ENCODE data around the gene FER. TPM values are rescaled to one million over a fixed set of nuclear protein-coding genes. Genes with fewer than 3 reads are reported as not detected.

FER gene
- polyA plus RNA-seq, 1 donor (not counting 4 experiments of a cell fraction or from before 2014, with no cell fraction given), result 17.1 TPM

GRCh38 chr5:109186759-109187158, 439.1 kb downstream of the FER start:
- Histone ChIP-seq H3K4me2 (ENCODE audit: control insufficient read depth, extremely low read depth, insufficient read depth, low read depth, low read length) (no peak overlapping the region), H3K9me3 (ENCODE audit: control insufficient read depth, low read depth, low read length) (no peaks in the 10 kb centered on the region), H4K20me1 (ENCODE audit: control insufficient read depth, extremely low read depth, insufficient read depth, low read length) (no peaks in the 10 kb centered on the region), H3K9ac (ENCODE audit: control insufficient read depth, extremely low read depth, insufficient read depth, low read length) (no peak overlapping the region), H3K79me2 (ENCODE audit: control insufficient read depth, insufficient read depth, low read length) (no peaks in the 10 kb centered on the region), H2AFZ (ENCODE audit: control insufficient read depth, low read length) (no peak overlapping the region), H3K27me3 (ENCODE audit: control insufficient read depth, extremely low read depth, insufficient read depth, low read length) (no peaks in the 10 kb centered on the region), H3K36me3 (ENCODE audit: control insufficient read depth in 2 of 2, extremely low read depth in 1 of 2, insufficient read depth in 2 of 2, low read length in 2 of 2) (peaks cover 0 to 2% of the 10 kb centered on the region in 2 experiments), H3K9me1 (ENCODE audit: control insufficient read depth, extremely low read depth, insufficient read depth, low read length) (no peaks in the 10 kb centered on the region), H3K4me3 (ENCODE audit: control insufficient read depth in 2 of 3, extremely low read depth in 1 of 3, insufficient read depth in 2 of 3, low read depth in 1 of 3, low read length in 3 of 3) (no peak overlapping the region), H3K27ac (ENCODE audit: control insufficient read depth, insufficient read depth, low read length) (no peak overlapping the region), H3K4me1 (ENCODE audit: control insufficient read depth, extremely low read depth, insufficient read depth, low read length) (peaks cover 11% of the 10 kb centered on the region)
- TF ChIP-seq, protein P1, sequence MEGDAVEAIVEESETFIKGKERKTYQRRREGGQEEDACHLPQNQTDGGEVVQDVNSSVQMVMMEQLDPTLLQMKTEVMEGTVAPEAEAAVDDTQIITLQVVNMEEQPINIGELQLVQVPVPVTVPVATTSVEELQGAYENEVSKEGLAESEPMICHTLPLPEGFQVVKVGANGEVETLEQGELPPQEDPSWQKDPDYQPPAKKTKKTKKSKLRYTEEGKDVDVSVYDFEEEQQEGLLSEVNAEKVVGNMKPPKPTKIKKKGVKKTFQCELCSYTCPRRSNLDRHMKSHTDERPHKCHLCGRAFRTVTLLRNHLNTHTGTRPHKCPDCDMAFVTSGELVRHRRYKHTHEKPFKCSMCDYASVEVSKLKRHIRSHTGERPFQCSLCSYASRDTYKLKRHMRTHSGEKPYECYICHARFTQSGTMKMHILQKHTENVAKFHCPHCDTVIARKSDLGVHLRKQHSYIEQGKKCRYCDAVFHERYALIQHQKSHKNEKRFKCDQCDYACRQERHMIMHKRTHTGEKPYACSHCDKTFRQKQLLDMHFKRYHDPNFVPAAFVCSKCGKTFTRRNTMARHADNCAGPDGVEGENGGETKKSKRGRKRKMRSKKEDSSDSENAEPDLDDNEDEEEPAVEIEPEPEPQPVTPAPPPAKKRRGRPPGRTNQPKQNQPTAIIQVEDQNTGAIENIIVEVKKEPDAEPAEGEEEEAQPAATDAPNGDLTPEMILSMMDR (optimal IDR thresholded peaks at IDR 0.05 in 1 of 3, IDR thresholded peaks at IDR 0.05 in 1 of 3, conservative IDR thresholded peaks at IDR 0.05 in 1 of 3; ENCODE audit: extremely low read depth in 1 of 3, insufficient read depth in 2 of 3, low read length in 3 of 3), result no peak
- TF ChIP-seq EZH2 (IDR thresholded peaks at IDR 0.05; ENCODE audit: low read length), result no peak
- dilution Hi-C loops (cut with MboI; ENCODE audit: extremely low pct_ligation_motif_present, low sequenced_read_pairs), result no loop called here
- DNase-seq (ENCODE audit: low read depth, low spot score) (no peak), FAIRE-seq (no peak)

DNA sequence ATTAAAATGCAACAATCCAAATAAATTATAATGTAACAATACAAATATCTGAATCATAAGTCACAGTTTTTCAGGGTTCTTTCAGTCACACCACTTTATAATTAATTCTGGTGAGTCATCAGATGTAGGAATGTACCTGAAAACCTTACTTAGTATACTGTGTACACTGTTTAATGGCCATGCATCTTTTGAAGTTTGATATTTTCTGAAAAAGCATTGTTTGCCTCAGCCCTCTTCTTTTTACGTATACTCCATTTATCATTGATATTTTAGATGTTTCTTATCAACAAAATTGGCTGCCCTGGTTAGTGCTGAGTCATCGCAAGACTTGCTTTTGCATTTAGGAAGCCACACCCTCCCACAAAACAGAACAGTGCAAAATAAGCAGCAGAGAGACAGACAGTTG, 443.5 kb downstream of the FER start:
- dilution Hi-C loops (cut with MboI; ENCODE audit: extremely low pct_ligation_motif_present, low sequenced_read_pairs), result no loop called here
- Histone ChIP-seq H3K79me2 (ENCODE audit: control insufficient read depth, insufficient read depth, low read length) (no peaks in the 10 kb centered on the region), H3K4me2 (ENCODE audit: control insufficient read depth, extremely low read depth, insufficient read depth, low read depth, low read length) (peak overlapping the region; percentile 54), H3K36me3 (ENCODE audit: control insufficient read depth in 2 of 2, extremely low read depth in 1 of 2, insufficient read depth in 2 of 2, low read length in 2 of 2) (peaks cover 2 to 4% of the 10 kb centered on the region in 2 experiments), H3K27ac (ENCODE audit: control insufficient read depth, insufficient read depth, low read length) (peak overlapping the region; percentile 39), H2AFZ (ENCODE audit: control insufficient read depth, low read length) (no peak overlapping the region), H4K20me1 (ENCODE audit: control insufficient read depth, extremely low read depth, insufficient read depth, low read length) (no peaks in the 10 kb centered on the region), H3K9me3 (ENCODE audit: control insufficient read depth, low read depth, low read length) (no peaks in the 10 kb centered on the region), H3K4me1 (ENCODE audit: control insufficient read depth, extremely low read depth, insufficient read depth, low read length) (peaks cover 15% of the 10 kb centered on the region), H3K4me3 (ENCODE audit: control insufficient read depth in 2 of 3, extremely low read depth in 1 of 3, insufficient read depth in 2 of 3, low read depth in 1 of 3, low read length in 3 of 3) (no peak overlapping the region), H3K9ac (ENCODE audit: control insufficient read depth, extremely low read depth, insufficient read depth, low read length) (no peak overlapping the region), H3K9me1 (ENCODE audit: control insufficient read depth, extremely low read depth, insufficient read depth, low read length) (no peaks in the 10 kb centered on the region), H3K27me3 (ENCODE audit: control insufficient read depth, extremely low read depth, insufficient read depth, low read length) (no peaks in the 10 kb centered on the region)
- peak; percentile 34 for FAIRE-seq
- TF ChIP-seq, protein P1 (optimal IDR thresholded peaks at IDR 0.05 in 1 of 3, IDR thresholded peaks at IDR 0.05 in 1 of 3, conservative IDR thresholded peaks at IDR 0.05 in 1 of 3; ENCODE audit: extremely low read depth in 1 of 3, insufficient read depth in 2 of 3, low read length in 3 of 3), result no peak
- TF ChIP-seq EZH2 (IDR thresholded peaks at IDR 0.05; ENCODE audit: low read length), result no peak
- DNase-seq (ENCODE audit: low read depth, low spot score), result peak; percentile 21

Measured in keratinocyte (primary cell).